Measurements from ENCODE around the gene RGS19.

The RGS19 gene

DNA sequence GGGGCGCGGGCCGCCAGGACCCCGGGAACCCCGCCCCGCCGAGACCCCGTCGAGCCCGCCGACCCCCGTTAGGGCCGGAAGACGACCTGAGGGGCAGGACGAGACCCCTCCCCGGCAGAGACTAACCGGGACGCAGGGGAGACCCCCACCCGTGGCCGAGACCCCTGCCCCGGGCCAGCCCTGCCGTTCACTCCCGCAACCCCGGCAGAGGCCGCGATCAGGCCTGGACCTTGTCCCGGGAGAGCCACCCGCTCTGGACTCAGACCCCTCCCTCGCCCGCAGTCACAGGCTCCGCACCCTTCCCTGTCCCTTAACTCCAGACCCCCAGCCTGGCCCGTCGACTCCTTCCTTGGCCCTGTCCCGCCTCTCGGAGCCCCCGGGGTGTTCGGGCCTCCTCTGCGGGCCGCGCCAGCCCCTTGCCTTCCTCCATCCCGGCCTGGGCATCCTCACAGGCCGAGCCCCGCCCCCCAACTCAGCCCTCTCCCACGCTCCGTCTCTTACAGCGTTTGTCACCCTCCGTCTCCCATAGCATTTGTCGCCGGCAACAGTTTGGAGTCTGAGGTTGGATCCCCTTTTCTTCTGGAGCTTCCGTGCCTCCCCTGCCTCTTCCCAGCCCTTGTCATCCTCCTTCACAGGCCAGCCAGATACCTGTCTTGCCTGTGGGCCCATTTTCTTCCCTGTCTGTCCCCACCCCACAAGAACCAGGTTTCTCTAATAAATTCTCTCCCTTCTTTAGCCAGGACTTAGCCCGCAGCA, 15.8 kb downstream of the RGS19 start:
- DNase-seq (ENCODE audit: low read depth in 3 of 3): peak in 1 of 3 experiments; percentile 47

DNA sequence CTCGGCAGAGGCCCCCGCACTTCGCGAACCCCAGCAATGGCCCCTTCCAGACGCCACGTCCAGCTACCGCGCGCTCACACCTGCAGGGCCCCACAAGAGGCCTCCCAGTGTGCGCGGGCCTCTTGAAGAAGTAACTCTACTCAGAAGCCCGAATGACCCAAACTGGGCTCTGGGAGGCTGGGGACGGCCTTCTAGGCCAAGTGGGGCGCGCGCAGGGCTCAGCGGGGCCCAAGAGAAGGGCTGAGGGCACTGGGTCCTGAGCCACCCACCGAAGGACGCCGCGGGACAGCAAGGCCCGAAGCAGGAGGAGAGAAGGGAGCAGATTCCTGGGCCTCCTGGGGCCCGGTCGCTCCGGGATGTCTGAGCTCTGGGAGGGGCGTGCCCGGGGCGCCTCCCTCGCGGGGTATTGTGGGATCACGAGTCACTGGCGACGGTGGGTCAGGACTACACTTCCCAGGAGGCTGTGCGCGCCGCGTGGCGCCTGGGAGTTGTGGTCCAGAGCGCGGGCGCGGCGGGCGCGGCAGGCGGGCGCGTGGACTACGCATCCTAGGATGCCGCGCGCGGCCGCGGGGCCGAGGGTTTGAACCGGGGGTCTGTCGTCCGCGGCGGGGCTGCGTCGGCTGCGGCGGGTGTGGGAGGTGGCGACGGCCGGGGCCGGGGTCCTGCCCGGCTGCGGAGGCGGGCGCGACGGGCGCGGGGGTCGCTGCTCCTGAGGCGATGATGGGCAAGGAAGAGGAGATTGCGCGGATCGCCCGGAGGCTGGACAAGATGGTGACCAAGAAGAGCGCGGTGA, 16.5 kb downstream of the RGS19 start, which contains the start of gene TCEA2:
Gene TCEA2, plus strand, starts transcription at position 603 of the 793 bp plus-strand sequence. Its CDS starts 115 bp downstream, at position 718.
- DNase-seq (ENCODE audit: low read depth in 3 of 3): peak; percentile 91 to 96 (median 93)

DNA sequence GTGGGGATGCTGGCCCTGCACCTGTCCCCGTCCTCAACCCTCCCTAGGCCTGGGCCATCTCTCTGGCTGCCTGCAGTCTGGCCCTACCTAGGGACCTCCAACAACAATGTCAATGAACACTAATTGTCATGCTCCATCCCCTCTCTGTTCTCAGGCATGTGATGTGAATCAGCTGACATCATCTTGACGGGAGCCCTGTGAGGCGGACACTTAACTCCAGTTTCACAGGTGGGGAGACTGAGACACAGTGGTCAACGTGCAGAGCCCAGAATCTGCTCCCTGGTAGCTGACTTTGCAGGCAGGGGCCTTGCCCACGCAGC, 17.1 kb downstream of the RGS19 start:
- no peak for DNase-seq (ENCODE audit: low read depth in 3 of 3)

DNA sequence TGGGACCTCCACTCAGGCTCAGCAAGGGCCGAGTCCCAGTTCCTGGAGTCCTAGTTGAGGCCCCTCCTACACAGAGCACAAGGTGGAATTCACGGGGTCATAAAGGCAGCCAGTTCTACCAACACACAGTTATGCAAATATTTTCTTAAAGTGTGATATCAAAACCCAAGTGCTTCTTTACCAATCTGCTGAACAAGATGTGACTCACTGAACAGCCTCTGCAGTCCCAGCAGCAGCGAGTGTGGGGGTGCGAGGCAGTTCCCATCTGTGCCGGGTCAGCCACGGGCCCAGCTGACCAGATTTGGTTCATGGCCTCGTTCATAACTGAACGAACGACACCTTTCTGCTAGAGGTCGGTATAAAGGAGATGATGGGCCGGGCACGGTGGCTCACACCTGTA, 20.8 kb downstream of the RGS19 start:
- DNase-seq (ENCODE audit: low read depth in 3 of 3): no peak

DNA sequence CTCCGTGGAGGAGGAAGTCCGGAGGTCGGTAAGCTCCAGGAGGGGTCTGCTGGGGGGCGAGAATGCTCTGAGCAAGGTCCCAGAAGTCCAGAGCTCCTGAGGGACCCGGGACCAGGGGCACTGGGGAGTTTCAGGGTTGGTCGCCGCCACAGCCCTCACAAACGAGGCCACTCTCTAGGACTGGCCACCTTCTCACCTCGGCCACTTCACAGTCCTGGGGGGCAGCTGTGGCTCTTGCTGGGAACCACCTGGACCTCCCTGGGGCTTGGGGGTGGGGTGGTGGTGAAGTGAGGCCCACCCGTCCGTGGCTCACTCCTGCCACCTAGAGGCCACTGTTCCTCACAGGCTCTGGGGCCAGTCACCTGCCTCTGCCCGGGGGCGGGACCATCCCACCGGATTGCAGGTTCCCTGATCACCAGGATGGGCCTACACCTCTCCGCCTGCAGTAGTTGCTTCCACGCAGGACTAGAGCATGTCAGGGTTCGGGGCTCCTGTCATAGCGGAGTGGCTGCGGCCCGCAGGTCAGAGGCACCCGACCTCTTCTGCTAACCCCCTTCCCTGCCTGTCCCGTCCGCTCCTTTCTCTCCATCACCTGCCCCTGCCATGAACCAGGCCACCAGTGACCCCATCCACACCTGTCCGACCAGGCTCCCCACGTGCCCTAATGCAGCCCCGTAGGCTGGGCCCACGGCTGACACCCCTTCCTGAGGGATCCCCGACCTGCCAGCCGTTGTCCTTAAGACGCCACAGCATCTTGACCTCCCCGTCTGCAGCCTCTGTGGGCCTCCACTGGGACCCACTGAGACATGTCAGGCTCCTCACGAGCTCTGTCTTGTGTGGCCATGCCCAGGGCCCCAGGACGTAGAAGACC, 21.5 kb downstream of the RGS19 start:
- DNase-seq (ENCODE audit: low read depth in 3 of 3): peak; percentile 64 to 83 (median 74)

DNA sequence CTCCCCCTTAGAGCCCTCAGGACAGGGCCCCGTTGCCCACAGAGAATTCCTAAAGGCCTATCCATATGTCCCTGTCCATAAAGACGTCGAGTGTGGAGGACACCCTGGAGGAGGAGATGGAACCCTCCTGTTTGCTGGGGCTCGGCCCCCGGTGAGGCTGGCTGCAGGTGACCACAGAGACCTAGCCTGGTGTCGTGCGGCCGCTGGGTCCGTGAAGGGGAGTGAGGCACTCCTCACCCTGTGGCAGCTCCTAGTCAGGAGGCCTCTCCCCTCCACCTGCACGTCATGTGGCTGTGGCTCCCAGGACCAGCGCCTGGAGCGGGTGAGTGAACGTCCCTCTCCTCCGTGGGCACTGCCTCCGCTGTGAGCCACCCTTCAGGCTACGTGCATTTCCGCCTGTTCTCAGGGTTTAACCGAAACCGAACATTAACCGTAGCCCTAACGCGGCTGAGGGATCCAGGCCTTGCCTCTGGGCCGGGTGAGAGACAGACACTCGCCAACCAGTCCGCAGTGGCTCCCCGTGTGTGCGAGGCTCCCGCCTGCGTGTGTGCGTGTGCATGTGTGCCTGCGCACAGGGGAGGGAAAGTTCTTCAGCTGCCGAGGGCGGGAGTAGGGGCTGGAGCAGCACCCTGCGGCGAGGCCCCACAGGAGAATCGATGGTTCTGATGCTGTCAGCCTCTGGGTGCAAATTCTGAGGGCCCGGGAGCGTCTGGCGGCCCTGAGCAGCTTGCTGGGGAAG, 22.3 kb downstream of the RGS19 start:
- no peak for DNase-seq (ENCODE audit: low read depth in 3 of 3)

DNA sequence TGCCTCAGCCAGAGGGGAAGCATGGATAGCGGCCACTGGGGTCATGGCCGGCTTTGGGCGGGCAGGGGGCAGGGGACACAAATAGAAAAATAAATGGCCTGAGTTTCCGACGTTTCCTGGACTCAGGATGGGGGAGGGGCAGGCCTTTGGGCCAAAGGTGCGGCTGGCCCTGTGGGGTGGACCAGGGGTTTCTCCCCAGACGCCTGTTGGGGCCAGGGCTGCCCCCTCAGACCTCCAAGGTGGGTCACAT, 22.8 kb downstream of the RGS19 start:
- no peak for DNase-seq (ENCODE audit: low read depth in 3 of 3)

DNA sequence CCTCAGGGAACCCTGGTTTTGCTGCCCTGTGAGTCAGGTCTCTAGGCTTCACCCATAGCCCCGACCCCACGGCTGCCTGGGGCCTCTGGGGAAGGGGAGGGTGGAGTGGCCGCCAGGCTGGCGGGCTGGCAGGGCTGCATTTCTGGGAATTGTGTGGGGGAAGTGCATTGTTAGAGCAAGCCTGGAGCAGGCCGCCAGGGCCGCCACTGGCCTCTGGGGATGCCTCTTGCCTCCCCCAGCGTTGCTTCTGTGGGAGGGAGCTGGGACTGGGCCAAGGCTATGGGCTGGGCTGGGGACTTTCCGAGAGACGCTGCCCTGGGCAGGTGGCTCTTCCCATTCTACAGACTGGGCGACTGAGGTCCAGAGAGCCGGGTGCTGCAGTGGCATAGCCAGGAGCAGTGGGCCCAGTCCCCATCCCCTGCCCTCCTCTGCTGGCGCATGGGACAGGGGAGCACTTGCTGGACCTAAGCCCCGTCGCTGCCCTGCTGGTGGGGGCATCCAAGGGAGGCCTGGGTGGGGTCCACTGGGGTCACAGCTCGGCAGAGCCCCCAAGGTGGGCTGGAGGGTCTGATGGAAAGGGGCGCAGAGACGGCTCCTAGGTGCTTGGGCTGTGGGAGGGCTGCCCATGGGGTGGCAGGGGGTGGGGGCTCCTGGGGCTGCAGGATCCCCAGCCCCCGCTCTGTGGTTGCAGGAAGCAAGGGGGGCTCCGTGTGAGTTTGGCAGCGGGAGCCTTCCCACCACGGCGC, 23.3 kb downstream of the RGS19 start:
- DNase-seq (ENCODE audit: low read depth in 3 of 3): no peak

DNA sequence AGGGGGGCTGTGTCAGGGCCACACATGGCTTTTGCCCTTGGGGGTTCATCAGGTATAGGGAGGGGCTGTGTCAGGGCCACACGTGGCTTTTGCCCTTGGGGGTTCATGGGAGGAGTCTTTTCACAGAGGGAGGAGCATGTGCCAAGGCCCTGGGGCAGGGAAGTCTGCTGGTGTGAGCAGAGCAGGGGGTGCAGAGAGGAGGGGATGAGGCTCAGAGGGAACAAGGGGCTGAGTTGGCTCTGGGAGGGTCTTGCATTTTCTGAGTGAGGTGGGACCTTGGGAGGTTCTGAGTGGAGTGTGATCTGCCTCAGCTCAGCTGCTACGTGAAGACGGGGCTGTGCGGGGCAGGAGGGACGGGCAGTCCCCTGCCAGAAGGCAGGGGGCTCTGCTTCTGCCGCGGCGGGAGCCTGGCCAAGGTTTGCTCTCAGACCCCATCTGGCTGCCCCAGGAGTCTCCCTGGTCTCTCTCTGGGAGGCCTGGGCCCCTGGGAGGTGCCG, 23.9 kb downstream of the RGS19 start:
- no peak for DNase-seq (ENCODE audit: low read depth in 3 of 3)

DNA sequence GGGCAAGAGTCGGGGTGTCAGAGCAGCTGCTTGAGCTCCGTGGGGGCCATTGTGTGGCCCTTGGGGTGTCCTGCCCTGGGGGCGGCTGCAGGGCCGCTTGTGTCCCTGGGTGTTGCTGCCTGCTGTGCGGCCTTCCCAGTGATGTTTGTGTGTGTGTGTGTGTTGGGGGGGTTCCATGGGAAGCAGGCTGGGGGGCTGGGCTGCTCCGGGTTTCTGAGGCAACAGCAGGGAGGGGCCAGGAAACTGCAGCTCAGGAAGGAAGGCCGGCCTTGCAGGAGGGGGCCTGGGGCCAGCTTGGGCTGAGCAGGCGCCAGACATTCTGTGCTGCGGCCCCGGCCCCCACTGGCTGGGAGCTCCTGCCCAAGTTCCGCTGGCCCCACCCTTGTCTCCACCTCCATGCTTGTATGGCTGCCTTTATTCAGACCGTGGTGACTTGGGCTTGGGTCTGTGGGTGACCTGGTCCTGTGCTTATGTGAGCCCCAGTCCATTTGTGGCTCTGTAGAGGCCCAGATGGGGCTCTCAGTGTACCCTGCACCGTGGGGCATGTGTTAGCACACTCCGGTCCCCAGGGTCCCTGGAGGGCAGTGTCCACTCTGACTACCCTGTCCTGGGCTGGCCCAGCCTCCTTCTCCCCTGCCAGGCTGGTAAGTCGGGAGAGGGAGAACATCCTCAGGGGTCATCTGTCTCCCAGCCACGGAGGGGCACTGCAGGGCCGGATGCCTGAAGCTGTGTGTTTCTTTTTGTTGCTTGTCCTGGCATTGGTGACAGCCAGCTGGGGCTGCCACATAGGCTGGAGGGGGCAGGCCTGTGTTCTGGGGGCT, 25.3 kb downstream of the RGS19 start:
- DNase-seq (ENCODE audit: low read depth in 3 of 3): no peak

DNA sequence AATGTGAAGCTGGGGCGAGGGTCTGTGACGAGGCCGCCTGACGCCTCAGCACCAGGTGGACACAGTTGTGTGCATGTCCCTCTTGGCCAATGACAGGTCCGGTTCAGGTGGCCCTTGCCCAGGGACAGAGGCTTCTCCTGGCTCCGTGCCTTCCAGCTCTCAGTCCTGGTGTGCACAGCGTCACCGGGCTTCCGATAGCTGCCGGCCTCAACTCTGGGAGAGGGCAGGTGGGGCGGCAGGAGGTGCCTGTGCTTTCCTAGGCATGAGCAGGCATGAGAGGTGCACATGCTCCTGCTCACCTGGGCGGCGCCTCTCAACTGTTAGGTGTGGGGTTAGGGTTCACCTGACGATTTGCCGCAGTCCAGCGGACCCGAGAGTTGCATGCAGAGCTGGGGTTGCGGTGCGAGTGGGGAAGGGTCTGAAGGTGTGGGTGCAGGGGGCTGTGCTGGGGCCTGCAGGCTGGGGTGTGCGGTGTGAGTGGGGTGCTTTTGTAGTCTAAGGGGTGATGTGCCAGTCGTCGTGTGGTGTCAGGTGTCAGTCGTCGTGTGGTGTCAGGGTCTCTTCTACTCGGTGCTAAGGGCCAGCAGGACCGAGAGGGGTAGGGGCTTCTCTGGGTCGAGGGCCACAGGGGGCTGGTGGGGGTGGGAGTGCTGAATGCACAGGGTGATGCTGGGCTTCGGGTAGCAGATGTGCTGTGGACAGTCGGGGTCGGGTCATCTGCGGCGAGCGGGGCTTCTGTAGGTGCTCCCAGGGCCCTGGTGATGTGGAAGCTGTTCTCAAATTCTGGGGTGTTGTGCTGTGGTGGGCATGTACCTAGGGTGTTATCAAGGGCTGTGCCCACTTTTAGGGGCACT, 26.1 kb downstream of the RGS19 start:
- no peak for DNase-seq (ENCODE audit: low read depth in 3 of 3)

DNA sequence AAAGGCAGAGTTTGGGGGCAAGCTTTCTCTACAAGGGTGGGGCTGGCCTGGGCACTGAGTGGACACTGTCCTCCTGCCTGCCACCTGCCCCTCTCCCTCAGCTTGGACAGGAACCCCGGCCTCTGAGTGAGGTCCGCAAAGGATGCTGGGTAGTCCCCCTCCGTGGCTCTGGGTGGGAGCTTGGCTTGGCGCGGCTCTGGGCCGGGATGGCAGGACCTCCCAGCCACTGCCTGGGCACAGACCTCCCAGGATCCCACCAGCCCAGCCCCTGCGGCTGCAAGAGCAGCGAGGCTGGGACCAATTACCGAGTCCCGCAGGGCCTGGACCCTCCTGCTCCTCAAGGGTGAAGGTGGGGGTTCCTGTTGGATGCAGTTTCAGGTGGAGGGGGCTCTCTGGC, 27.0 kb downstream of the RGS19 start:
- DNase-seq (ENCODE audit: low read depth in 3 of 3): no peak

DNA sequence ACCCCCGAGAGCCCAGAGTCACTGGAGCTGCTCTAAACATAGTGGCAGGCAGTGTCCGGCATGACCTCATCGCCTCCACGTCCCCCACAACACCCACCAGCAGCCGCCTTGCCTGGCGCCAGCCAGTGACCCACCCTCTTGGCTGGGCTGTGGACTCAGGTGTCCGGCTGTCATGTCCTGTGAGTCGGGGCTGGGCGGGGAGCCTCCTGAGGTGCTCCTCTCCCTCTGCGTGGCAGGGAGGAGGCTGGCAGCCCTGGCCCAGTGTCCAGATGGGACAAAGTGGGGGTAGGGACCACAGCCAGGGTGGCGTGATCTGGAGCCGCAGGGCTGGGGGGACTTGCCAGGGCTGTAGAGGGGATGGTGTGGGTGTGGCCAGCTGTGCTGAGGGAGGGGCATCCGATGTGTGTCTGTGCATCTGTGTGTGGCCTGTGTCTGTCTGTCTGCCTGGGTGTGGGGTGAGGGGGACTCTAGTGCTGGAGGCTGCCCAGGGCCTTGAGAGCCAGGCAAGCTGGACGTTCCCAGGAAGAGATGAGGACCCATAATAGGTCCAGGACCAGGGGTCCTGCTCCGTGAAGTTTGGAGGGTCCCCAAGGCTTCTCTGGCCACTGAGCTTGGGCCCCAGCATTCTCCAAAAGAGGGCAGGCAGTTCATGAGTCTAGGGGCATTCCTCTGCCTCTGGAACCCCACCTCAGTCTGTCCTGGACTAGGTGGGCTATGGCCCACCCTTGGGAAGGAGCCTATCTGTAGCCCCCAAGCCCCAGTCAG, 27.6 kb downstream of the RGS19 start:
- no peak for DNase-seq (ENCODE audit: low read depth in 3 of 3)

DNA sequence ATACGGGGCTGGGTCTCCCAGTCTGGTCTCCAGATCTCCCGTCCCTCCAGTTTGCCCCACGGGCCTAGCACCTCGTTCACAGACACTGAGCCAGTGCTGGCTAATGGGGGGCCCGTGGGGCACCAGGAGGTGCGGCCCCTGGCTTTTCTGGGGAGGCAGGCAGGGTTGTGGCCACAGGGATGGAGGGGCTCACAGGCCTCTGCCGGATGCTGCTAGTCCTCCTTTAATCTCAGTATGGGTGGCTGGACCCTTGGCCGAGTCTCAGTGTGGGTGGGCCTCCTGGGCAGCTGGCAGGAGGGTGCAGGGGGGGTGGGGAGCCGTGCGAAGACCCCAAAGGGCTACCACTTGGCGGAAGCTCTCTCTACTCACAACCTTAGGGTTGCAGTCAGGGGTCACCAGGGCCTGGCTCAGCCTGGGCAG, 28.3 kb downstream of the RGS19 start:
- no peak for DNase-seq (ENCODE audit: low read depth in 3 of 3)

DNA sequence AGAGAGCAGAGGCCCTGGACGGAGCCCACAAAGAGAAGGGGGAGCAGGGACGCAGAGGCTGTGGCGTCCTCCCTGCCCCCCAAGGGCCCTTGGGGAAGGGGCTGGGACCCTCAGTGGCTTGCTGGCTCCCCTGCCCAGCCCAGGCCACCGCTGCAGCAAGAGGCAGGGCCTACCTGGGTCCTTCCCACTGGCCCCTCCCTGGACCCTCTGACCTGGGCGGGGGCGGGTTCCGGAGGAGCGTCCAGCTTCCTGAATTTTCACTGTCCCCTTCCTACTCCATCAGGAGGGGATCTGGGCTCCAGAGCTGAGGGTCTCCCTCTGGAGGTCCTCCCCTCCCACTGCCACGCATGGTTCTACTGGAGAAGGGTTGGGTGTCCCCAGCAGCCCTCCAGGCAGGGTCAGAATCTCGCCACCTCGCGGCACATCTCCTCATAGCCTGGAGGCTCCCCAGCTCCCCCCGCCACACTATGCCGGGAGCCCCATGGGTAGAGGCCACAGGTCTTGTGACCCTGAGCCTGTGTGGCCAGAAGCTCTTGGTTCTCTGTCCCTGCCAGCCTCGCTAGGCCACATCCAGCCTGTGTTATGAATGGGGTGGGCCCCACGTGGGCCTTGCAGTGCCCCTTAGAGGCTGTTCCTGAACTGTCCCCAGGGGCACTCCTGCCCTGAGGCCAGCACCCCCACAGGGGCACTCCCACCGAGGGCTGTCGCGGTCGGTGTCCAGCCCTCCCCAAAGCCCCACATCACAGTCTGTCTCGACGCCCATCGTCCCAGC, 28.9 kb downstream of the RGS19 start:
- DNase-seq (ENCODE audit: low read depth in 3 of 3): no peak

DNA sequence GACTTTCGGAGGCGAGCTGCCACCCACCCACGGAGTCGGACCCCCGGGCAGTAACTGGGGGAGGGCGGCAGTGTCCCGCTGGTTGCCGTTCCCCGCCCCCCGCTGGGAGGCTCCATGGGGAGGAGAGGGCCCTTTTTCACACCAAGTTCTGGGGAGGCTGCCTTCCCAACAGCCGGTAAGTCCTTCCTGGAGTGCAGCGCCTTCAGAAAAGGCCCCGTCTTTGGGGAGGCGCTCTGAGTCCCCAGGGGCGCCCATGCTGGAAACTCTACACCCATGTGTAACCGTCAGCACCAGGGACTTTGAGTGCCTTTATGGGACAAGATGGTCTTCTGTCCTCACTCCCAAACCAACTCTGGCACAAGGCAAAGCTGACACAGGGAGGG, 29.4 kb downstream of the RGS19 start:
- no peak for DNase-seq (ENCODE audit: low read depth in 3 of 3)

DNA sequence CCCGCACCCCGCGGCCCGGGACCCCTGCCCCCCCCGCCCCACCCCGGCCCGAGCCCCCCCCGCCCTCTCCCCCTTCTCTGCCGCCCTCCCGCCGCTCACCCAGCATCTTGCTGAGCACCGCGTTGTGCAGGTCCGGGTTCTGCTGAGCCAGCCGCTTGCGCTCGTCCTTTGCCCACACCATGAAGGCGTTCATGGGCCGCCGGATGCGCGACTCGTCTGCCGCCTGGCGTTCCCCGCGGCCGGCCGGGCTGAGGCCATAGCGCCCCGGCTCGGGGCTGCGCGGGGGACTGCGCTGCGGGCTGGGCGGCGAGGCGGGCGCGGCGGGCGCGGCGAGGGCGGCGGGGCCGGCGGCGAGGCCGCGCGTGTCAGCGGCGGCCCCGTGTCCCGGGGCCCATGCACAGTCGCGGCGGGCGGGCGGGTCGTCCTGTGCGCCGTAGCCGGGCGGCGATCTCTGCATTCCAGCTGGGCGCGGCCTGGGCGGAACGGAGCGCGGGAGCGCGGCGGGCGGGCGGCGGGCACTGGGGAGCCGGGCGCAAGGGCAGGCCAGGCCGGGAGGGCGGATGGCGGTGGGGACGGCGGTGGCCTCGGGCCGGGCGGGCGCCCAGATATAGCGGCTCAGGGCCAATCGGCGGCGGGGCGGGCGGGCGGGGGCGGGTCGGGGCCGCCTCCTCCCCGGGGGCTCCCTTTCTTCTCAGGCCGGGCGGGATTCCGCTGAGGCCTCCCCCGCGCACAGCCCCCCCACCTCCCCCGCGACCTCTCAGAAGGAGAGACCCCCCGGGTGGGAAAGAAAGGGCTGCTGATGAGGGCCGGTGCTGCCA, 30.0 kb downstream of the RGS19 start, which contains the start of gene SOX18:
Gene SOX18, minus strand, starts transcription at position 580 of the 818 bp plus-strand sequence. Its CDS starts 123 bp downstream, at position 457.
- peak in 1 of 3 experiments; percentile 44 for DNase-seq (ENCODE audit: low read depth in 3 of 3)

Data from stimulated activated CD4-positive, alpha-beta T cell treated with anti-CD3 and anti-CD28 coated beads, TNF-alpha, amount 100 ng/mL, for 24 hours (primary cell).